ENCODE data around the gene SEMA6D.

Gene SEMA6D

DNA sequence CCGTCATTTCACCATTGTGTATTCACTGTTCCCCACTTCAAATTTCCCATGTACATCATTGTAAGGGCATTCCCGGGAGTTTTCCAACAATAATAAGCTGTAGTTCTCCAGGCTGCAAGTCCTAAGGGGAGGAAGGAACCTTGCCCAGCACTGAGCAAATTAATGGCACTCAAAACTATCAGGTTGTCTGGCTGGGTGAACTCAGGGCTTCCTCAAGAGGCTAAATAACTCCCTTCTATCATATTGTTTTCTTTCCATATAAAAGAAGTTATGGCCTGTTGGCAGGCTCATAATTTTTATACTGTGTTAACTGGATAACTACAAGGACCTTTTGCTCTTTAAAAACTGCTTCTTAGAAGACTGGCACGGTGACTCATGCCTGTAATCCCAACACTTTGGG is 71.4 kb downstream of the SEMA6D start:
- DNase-seq: no peak

- DNase-seq: no peak
Measured at GRCh38 chr15:47791161-47791560, 73.9 kb downstream of the SEMA6D start.

DNA sequence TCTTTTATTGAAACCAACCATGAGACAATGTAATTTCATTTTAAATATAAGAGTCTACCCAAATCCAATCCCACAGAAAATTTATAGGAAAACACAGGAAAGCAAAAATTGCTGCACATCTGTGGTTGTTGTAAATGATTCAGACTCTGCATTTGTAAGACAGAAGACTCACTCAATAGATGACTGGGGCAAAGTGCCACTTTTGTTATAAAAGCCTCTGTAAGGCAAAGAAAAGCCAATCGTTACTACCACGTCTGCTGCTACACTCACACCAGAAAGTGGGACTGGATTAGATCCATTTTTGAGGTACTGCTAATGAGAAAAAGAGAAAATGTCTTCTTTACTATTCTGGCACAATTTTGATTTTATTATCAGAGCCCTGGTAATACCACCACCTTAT is 74.9 kb downstream of the SEMA6D start:
- no peak for DNase-seq

DNA sequence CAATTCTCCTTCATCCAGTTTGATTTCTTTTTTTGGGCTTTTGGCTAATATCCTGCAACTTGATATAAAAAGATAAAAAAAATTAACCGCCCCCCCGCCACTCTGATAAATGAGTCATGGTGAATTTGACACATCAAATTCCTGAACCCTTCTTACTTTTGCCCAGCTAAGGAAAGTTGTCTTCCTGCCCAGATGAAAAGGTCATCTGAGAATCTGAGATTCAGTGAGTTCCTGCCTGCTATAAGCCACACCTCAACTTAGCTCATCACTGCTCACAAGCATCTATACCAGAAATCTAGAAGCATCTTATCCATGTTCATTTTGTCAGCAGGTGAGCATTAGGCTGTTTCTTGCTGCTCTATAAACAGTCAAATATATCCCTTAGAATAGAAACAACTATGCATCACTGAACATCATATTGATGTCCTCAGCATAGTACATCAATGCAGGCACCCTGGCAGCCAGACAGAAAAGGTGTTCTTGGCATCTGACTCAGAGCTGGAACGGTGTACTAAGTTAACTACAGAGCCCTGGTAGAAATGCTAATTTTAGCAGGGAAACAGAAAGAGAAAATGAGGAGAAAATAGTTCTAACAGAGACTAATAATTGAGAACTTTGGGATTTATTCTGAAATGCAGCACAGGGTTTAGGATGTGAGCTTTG is 77.1 kb downstream of the SEMA6D start:
- peak; percentile 8 for DNase-seq

DNA sequence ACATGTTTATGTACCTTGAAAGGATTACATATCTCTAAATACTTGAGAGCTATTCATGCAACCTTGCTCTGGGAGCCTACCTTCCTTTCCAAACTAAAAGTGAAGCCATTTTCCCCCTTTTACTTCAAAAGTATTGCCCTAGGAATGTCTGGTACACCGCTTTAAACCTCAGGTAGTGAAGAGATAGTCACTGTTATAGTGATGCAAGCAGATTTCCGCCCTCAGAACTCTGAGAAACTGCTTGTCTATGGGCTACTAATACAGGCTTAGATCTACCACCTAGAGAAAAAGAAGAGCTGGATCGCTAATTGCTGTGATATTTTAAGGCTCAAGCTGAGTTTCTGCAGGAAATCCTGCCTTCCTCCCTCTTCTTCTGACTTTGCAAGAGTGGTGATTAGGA is 78.6 kb downstream of the SEMA6D start:
- no peak for DNase-seq

DNA sequence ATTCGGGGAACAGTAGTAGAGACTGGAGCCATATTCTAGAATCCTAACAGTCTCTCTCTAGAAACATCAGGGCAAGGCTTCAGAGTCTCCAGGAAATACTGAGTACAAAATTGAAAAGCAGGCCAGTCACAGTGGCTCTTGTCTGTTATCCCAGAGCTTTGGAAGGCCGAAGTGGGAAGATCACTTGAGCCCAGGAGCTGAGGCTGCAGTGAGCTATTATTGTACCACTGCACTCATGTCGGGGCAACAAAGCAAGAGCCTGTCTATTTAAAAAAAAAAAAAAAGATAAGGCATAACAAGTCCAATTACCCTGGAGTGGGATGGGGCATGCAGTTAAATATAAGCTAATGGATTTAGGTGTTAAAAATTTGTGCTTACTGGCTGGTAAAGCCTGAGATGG is 79.0 kb downstream of the SEMA6D start:
- no peak for DNase-seq

- DNase-seq: no peak
Measured at GRCh38 chr15:47796830-47797229, 79.5 kb downstream of the SEMA6D start.

DNA sequence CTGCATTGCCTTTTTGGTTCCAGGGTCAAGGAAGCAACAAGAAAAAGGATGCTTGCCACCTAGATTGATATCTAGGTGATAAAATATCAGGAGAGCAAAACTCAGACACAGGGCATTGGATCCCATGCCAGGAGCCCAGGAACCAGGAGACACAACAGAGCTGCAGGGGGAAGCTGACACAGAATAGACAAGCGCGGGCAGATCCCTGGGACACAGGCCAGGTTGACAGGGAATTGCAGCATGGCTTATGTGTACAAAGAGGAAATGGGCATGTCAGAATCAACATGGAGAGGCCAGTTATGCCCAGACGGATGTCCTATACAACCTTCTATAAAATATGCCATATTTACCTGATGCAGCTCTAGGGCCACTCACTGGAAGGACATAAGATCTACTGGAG is 84.2 kb downstream of the SEMA6D start:
- no peak for DNase-seq

GRCh38 chr15:47802216-47802615 is 84.9 kb downstream of the SEMA6D start:
- no peak for DNase-seq

DNA sequence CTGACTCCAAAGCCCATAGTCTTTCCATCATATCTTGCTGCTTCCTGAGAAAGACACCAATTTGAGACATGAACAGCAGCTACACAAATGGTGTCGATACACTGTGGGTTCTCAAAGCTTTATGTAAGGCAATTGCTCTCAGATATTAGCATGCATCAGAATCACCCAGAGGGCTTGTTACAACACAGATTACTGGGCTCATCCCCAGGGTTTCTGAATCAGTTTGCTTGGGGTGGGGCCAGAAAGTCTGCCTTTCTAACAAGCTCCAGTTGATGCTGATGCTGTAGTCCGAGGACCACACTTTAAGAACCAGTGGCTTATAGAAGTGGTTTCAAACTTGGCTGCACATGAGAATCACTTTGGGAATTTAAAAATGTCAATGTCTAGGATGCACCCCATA is 86.5 kb downstream of the SEMA6D start:
- DNase-seq: no peak

DNA sequence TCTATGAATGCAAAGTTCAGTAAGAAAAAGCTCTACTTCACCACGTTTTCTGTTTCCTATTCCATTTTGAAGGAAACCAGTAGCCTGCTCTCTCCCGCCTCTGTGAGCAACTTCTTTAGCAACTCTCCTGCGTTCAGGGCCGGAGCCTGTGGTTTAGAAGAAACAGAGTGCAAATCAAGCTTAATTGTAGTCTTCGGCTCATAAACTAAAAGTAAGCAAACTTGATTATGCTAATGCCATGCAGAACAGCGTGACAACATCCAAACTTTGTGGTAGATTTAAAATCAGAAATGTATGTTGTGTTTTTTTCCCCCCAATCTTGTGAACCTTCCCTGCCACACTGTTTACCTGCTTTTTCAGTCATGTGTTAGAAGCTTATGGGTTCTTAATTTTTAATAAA is 87.4 kb downstream of the SEMA6D start:
- DNase-seq: no peak

GRCh38 chr15:47806008-47806407 is 88.7 kb downstream of the SEMA6D start:
- no peak for DNase-seq

GRCh38 chr15:47811172-47811571 is 93.9 kb downstream of the SEMA6D start:
- DNase-seq: no peak

DNA sequence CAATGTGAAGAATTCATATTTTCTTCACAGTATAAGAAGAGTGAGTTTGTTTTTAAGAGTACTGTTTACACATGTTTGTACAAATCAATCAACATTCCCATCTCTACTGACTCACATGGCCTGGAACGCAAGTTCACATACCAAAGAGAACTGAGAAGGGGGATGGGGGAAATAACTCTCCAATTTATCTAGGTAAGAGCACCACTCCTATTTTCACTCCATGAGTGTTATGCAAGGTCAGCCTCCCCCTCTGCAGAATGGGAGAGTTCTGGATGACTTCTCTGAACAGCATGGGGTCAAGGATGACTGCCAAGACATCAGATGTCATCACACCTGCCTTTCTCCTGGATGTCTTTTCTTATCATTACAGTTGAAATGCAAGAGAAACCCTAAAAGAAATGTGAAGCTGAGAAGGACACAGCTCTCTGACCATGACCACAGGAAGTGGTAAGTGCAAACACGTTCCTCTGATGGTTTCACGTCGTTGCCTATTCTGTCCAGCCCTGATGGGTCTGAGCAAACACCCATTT is 95.2 kb downstream of the SEMA6D start:
- peak; percentile 55 for DNase-seq

- no peak for DNase-seq
Measured at GRCh38 chr15:47813748-47814384, 96.6 kb downstream of the SEMA6D start.

DNA sequence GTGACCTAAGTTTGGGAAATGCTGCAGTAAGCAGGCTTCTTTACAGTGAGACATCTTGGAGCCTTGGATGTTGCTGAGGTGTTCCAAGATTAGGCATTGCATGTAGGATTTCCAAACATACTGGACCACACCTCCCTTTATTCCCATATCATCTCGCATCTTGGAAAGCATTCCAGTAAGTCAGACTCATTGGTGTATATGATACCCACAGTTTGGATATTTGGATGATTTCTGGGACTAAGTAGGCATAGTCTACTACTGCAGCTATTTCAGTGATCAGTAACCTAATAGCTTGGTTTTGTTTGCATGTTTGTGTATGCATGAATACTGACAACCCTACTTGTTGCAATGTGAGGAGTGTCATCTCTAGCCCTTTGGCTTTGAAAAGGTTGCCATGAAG is 97.3 kb downstream of the SEMA6D start:
- no peak for DNase-seq

- DNase-seq: no peak
Measured at GRCh38 chr15:47817969-47818548, 100.8 kb downstream of the SEMA6D start.

DNA sequence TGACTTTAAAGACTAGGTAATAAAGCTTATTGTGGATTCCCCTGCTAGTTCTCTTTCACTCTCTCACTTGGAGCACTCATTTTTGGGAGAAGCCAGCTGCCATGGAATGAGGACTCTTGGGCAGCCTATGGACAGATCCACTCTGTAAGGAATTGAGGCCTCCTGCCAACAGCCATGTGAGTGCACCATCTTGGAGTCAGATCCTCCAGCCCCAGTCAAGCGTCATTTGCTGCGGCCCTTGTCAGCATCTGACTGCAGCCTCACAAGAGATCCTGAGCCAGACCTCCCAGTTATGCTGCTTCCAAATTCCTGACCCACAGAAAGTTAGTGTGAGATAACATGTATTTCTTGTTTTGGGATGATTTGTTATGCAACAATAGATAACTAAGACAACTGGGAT is 101.9 kb downstream of the SEMA6D start:
- no peak for DNase-seq

DNA sequence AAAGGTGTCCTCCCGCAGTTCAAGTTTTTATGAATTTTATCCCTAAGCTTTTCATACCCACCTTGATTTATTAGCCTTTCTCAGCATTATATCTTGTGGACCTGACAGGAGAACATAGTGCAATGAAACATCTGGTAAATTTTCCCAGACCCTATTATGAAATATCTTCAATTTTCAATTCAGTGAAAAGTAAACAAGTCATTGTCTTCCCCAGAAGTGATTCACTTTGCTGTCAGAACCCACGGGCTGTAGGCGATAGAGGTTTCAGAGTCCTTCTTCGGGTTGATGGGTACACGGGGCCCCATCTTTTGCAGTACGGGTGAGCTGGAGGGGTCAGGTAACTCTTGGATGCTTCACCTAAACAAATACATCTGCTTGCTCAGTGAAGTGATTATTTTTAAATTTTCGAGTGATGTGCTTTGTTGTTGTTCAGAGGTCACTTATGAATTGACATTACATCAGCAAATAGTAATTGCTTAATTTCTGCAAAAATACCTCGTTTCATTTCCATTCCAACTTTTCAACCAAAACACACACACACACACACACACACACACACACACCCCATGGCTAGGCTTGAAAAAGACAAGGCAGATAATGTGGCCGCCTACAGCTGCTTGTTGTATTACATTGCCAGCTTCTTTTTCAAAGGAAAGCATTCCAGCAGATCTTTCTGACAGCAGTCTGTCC is 102.9 kb downstream of the SEMA6D start:
- DNase-seq: peak; percentile 62

DNA sequence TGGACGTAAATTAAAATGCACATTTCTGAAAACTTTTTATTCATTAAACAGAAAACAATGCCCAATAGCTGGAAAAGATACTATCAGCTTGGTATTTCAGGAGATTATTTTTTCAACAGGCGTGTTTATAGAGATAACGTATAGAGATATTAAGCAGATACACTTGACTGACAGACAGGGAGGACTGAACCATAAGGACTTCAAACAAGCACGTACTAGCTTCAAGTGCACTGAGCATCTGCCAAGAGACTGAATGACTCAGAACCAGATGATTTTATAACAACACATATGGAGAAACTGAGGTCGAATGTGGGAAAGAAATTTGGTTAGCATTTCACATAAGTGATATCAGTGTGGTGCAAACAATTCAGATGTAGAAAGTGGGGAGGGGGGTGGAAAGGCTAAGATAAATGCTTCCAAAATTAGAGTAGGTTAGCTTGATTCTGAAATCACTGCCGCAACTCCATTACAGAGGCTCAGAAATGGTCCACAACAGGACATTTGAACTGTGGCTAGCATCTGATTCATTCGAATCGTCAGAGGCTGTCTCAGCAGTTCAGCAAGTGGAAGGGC is 103.5 kb downstream of the SEMA6D start:
- peak; percentile 86 for DNase-seq

GRCh38 chr15:47822048-47822447 is 104.7 kb downstream of the SEMA6D start:
- no peak for DNase-seq
